Testis (tissue), 2 donors: Measurements from ENCODE around the gene AMIGO1.

Experiments used
- CTCF ChIP-seq, 3 experiments: fragments of 450-650 bp in 2 of 3; fragments of 200-600 bp in 1 of 3; sonication (generic) in 1 of 3; IDR thresholded peaks; one replicate each; pipeline ENCODE4 v1.5.1; 2016 to 2019; ENCODE audit warnings: antibody characterized with exemption in 3 of 3, mild to moderate bottlenecking in 2 of 3, moderate library complexity in 1 of 3
- POLR2A ChIP-seq: fragments of 450-650 bp; IDR thresholded peaks from one replicate; pipeline ENCODE4 v1.6.1; 2017; ENCODE audit warnings: antibody characterized with exemption, mild to moderate bottlenecking, moderate library complexity

GRCh38 chr1:109484519-109484975 lies 25.0 kb downstream of the AMIGO1 start:
- TF ChIP-seq CTCF (IDR thresholded peaks at IDR 0.05) (no peak), POLR2A (no peak)
